Uterus (tissue), 4 donors: Measurements from ENCODE around the gene NGLY1. TPM values are rescaled to one million over a fixed set of nuclear protein-coding genes. Genes with fewer than 3 reads are reported as not detected.

Experiments
- DNase-seq, 2 donors: peaks; one replicate each; pipeline ENCODE4 v3.0.0-alpha.2; 2019 to 2020
- H3K27ac ChIP-seq, 2 donors: fragments of 200-600 bp; sonication (generic); 1 replicate in 1 of 2; 2 replicates in 1 of 2; pipeline ENCODE4 v1.5.1; 2016 to 2018
- H3K27me3 ChIP-seq, 2 donors: fragments of 200-600 bp; sonication (generic); one replicate each; pipeline ENCODE4 v1.5.1; 2018 to 2019; ENCODE audit warnings: control low read depth in 1 of 2
- H3K36me3 ChIP-seq, 2 donors: fragments of 200-600 bp; sonication (generic); one replicate each; pipeline ENCODE4 v1.5.1; 2019; ENCODE audit warnings: control low read depth in 1 of 2
- H3K4me1 ChIP-seq, 2 donors: fragments of 200-600 bp; sonication (generic); one replicate each; pipeline ENCODE4 v1.5.1; 2018 to 2019; ENCODE audit warnings: control low read depth in 1 of 2
- H3K4me3 ChIP-seq, 2 donors: fragments of 200-600 bp; sonication (generic); 1 replicate in 1 of 2; 2 replicates in 1 of 2; pipeline ENCODE4 v1.5.1; 2018 to 2019; ENCODE audit warnings: mild to moderate bottlenecking in 1 of 2
- H3K9me3 ChIP-seq, 2 donors: fragments of 200-600 bp; sonication (generic); one replicate each; pipeline ENCODE4 v1.5.1; 2019; ENCODE audit warnings: control low read depth in 1 of 2
- POLR2A ChIP-seq, 2 donors: fragments of 450-650 bp; IDR thresholded peaks; one replicate each; pipeline ENCODE4 v1.6.1; 2016; ENCODE audit warnings: antibody characterized with exemption in 2 of 2, mild to moderate bottlenecking in 1 of 2, moderate library complexity in 1 of 2
- intact Hi-C: fragments of 100-400 bp; cut with DNase I; formaldehyde crosslinking; loops from one replicate; pipeline ENCODE4 v1.15.1; 2023; ENCODE audit warnings: low total_unique reads
- total RNA-seq, 4 donors: library from RNA; depleted of rRNA in 3 of 4; stranded (reverse); fragments of >200 nt in 3 of 4; gene quantifications; one replicate each; pipeline versions ENCODE4 v1.1.0 to v1.2.4, GENCODE V29; 2014 to 2023
- TF ChIP-seq, protein P1 (sequence below), 4 experiments: fragments of 200-600 bp in 2 of 4; fragments of 450-650 bp in 2 of 4; sonication (generic) in 2 of 4; IDR thresholded peaks; one replicate each; pipeline ENCODE4 v1.5.1; 2016 to 2019; ENCODE audit warnings: antibody characterized with exemption in 4 of 4, mild to moderate bottlenecking in 2 of 4, moderate library complexity in 1 of 4
- donor health status: DM: yes; HTN: yes; CAD: no.

Gene NGLY1
- total RNA-seq, 4 donors from 2014 or later = 7.4 to 59.2 (median 30.3) TPM

DNA sequence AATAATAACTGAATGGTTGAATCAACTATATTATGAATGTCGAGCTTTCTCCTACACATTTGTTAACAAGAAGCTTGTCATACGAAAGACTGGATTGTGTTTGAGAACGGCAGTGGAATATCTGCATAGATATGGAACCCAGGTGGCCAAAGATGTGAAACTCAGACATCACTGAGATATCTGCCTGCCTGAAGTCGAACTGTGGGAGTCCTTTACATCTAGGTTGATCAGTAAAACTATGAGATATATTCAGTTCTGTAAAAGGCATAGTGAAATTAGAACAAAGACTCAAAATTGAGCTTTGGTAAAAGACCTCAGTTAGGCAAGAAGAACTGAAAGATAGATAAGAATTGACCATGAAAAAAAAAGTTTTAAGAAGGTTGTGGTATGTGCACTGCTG, 77.0 kb downstream of the NGLY1 start:
- no peak for TF ChIP-seq POLR2A (IDR thresholded peaks at IDR 0.05)
- Histone ChIP-seq H3K27me3 (no peaks in the 10 kb centered on the region), H3K9me3 (no peaks in the 10 kb centered on the region), H3K4me1 (no peaks in the 10 kb centered on the region), H3K4me3 (no peak overlapping the region), H3K36me3 (no peaks in the 10 kb centered on the region), H3K27ac (no peak overlapping the region)
- intact Hi-C loops = no loop called here
- DNase-seq = no peak

DNA sequence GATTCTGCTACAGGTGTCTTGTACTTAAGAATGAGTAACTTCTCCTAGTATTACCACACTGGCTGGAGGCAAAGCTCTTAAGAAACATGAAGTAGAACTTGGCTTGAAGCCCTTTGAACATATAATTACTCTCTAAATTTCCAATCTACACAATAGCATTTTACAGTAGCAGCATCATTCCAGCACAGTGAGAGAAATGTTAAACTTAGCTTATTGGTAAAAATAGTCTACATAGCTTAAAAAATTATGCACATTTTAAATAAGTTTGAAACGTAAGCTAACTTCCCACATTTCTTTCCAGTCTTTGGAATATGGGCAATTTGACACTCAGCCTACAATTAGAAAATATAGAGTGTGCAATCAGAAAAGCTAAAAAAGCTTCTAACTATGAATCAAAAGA, 85.7 kb downstream of the NGLY1 start:
- Histone ChIP-seq H3K9me3 (no peaks in the 10 kb centered on the region), H3K4me3 (no peak overlapping the region), H3K27ac (no peak overlapping the region), H3K27me3 (no peaks in the 10 kb centered on the region), H3K4me1 (no peaks in the 10 kb centered on the region), H3K36me3 (no peaks in the 10 kb centered on the region)
- TF ChIP-seq POLR2A (IDR thresholded peaks at IDR 0.05) = no peak
- TF ChIP-seq, protein P1, sequence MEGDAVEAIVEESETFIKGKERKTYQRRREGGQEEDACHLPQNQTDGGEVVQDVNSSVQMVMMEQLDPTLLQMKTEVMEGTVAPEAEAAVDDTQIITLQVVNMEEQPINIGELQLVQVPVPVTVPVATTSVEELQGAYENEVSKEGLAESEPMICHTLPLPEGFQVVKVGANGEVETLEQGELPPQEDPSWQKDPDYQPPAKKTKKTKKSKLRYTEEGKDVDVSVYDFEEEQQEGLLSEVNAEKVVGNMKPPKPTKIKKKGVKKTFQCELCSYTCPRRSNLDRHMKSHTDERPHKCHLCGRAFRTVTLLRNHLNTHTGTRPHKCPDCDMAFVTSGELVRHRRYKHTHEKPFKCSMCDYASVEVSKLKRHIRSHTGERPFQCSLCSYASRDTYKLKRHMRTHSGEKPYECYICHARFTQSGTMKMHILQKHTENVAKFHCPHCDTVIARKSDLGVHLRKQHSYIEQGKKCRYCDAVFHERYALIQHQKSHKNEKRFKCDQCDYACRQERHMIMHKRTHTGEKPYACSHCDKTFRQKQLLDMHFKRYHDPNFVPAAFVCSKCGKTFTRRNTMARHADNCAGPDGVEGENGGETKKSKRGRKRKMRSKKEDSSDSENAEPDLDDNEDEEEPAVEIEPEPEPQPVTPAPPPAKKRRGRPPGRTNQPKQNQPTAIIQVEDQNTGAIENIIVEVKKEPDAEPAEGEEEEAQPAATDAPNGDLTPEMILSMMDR (IDR thresholded peaks at IDR 0.05) = no peak
- DNase-seq = no peak
- intact Hi-C loops = no loop called here

DNA sequence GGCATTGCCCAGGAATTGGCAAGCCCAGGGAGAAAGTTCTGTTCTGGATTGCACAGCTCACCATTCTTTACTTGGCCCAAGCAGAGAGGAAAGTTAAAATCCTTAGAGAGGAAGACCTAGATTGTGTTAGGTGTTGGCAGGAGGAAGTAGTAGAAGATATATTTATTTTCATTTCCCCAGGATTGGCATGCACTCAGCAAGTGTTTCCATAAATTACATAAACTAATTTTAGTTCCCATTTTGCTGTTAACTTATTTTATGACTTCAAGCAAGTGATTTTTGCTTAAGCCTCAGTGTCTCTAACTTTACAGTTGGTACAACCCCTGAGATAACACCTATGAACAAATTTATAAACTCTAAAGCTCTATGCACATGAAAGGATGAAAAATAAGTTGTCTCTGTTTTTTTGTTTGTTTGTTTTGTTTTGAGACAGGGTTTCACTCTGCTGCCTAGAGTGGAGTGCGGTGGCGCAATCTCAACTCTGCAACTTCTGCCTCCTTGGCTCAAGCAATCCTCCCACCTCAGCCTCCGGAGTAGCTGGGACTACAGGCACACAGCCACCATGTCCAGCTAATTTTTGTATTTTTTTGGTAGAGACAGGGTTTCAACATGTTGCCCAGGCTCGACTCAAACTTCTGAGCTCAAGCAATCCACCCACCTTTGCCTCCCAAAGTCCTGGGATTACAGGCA, 87.4 kb downstream of the NGLY1 start:
- Histone ChIP-seq H3K4me1 (no peaks in the 10 kb centered on the region), H3K36me3 (no peaks in the 10 kb centered on the region), H3K4me3 (no peak overlapping the region), H3K27ac (no peak overlapping the region), H3K27me3 (no peaks in the 10 kb centered on the region), H3K9me3 (no peaks in the 10 kb centered on the region)
- intact Hi-C loops = no loop called here
- TF ChIP-seq, protein P1 (IDR thresholded peaks at IDR 0.05) = no peak
- no peak for TF ChIP-seq POLR2A (IDR thresholded peaks at IDR 0.05)
- no peak for DNase-seq

DNA sequence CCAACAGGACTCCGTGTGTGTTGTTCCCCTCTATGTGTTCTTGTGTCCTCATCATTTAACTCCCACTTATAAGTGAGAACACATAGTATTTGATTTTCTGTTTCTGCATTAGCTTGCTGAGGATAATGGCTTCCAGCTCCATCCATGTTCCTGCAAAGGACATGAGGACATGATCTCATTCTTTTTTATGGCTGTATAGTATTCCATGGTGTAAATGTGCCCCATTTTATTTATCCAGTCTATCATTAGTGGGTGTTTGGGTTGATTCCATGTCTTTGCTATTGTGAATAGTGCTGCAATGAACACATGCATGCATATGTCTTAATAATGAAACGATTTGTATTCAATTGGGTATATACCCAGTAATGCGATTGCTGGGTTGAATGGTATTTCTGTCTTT, 90.0 kb downstream of the NGLY1 start:
- no peak overlapping the region for H3K4me3 ChIP-seq
- H3K27ac ChIP-seq = no peak overlapping the region
- H3K36me3 ChIP-seq = no peaks in the 10 kb centered on the region
- H3K4me1 ChIP-seq = no peaks in the 10 kb centered on the region
- no peak for DNase-seq
- H3K9me3 ChIP-seq = no peaks in the 10 kb centered on the region
- intact Hi-C loops = no loop called here
- TF ChIP-seq, protein P1 (IDR thresholded peaks at IDR 0.05) = no peak
- TF ChIP-seq POLR2A (IDR thresholded peaks at IDR 0.05) = no peak
- H3K27me3 ChIP-seq = no peaks in the 10 kb centered on the region

DNA sequence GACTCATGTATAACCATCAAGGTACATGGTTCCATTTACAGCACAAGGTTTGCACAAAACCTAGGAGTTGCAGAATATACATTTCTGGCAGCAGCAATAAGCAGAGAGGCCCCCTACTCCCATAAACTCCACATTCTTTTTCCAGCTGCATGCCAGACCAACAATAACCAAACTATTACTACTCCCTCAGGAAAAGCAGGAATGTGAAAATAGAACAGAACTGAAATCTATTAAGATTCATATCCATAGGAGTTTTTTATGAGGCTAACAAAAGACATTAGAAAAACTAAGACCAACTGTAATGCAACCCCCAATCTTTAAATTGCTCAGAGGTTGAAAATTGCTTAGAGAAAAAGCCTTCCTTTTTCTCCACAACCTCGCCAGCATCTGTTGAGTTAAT, 90.9 kb downstream of the NGLY1 start:
- no peaks in the 10 kb centered on the region for H3K36me3 ChIP-seq
- no peaks in the 10 kb centered on the region for H3K9me3 ChIP-seq
- intact Hi-C loops = no loop called here
- no peak for DNase-seq
- no peak overlapping the region for H3K4me3 ChIP-seq
- TF ChIP-seq, protein P1 (IDR thresholded peaks at IDR 0.05) = no peak
- TF ChIP-seq POLR2A (IDR thresholded peaks at IDR 0.05) = no peak
- H3K27me3 ChIP-seq = no peaks in the 10 kb centered on the region
- no peak overlapping the region for H3K27ac ChIP-seq
- no peaks in the 10 kb centered on the region for H3K4me1 ChIP-seq
